ENCODE results near the gene PRKCA. TPM values are rescaled to one million over a fixed set of nuclear protein-coding genes. Genes with fewer than 3 reads are reported as not detected.

PRKCA gene
- total RNA-seq, 1 experiment from 2014 or later: 29.5 TPM

GRCh38 chr17:66446419-66446818 lies 144.0 kb downstream of the PRKCA start (continued):
- TF ChIP-seq ZNF425 (CRISPR knock-in tag; conservative IDR thresholded peaks at IDR 0.05): no peak
- no peak for TF ChIP-seq MLX (CRISPR knock-in tag; IDR thresholded peaks at IDR 0.05)
- no peak for TF ChIP-seq ZSCAN18 (CRISPR knock-in tag; IDR thresholded peaks at IDR 0.05)

- CTCF ChIA-PET: interaction anchor here (1.5 kb wide), 2 partner anchors 137 to 246 kb away, joined by 3 to 5 read pairs; no protein-coding TSS in a partner anchor
- H3K27ac Mint-ChIP-seq: no peak overlapping the region; the same call in 1 of the 2 replicates
- DNase-seq (ENCODE audit: low spot score): no peak
- H3K27me3 Mint-ChIP-seq (ENCODE audit: low read depth): no peaks in the 10 kb centered on the region
- ATAC-seq: no peak
- no peak for TF ChIP-seq GTF2I (CRISPR knock-in tag; conservative IDR thresholded peaks at IDR 0.05)
- TF ChIP-seq NR3C1 (CRISPR knock-in tag; conservative IDR thresholded peaks at IDR 0.05; ENCODE audit: low read depth): no peak
- no peak for TF ChIP-seq AFF4 (CRISPR knock-in tag; IDR thresholded peaks at IDR 0.05; ENCODE audit: borderline replicate concordance)
- TF ChIP-seq ATF6 (CRISPR knock-in tag; IDR thresholded peaks at IDR 0.05): no peak
- TF ChIP-seq MXD4 (CRISPR knock-in tag; IDR thresholded peaks at IDR 0.05; ENCODE audit: borderline replicate concordance): no peak
- TF ChIP-seq ZNF416 (CRISPR knock-in tag; IDR thresholded peaks at IDR 0.05): no peak
- TF ChIP-seq ZNF263 (CRISPR knock-in tag; IDR thresholded peaks at IDR 0.05; ENCODE audit: low read depth): no peak
- no peak for TF ChIP-seq CBFB (CRISPR knock-in tag; IDR thresholded peaks at IDR 0.05; ENCODE audit: low read depth)
- no peak for TF ChIP-seq ELF4 (CRISPR knock-in tag; IDR thresholded peaks at IDR 0.05; ENCODE audit: low read depth)
- no peak for TF ChIP-seq IRF1 (CRISPR knock-in tag; IDR thresholded peaks at IDR 0.05)
- TF ChIP-seq ZNF423 (CRISPR knock-in tag; IDR thresholded peaks at IDR 0.05): no peak
- no peak for TF ChIP-seq OVOL2 (CRISPR knock-in tag; IDR thresholded peaks at IDR 0.05; ENCODE audit: borderline replicate concordance)
- TF ChIP-seq ZSCAN18 (CRISPR knock-in tag; IDR thresholded peaks at IDR 0.05): no peak
- TF ChIP-seq KAT7 (CRISPR knock-in tag; IDR thresholded peaks at IDR 0.05; ENCODE audit: borderline replicate concordance): no peak
- no peak for TF ChIP-seq FOXP4 (CRISPR knock-in tag; IDR thresholded peaks at IDR 0.05)
- no peak for TF ChIP-seq ESRRA (CRISPR knock-in tag; IDR thresholded peaks at IDR 0.05; ENCODE audit: borderline replicate concordance)
- TF ChIP-seq EMX1 (CRISPR knock-in tag; IDR thresholded peaks at IDR 0.05): no peak
- H3K36me3 Mint-ChIP-seq: no peaks in the 10 kb centered on the region
- POLR2A ChIA-PET: no interaction called here
- peaks cover 49% of the 10 kb centered on the region for H3K4me1 Mint-ChIP-seq
- no peaks in the 10 kb centered on the region for H3K9me3 Mint-ChIP-seq
- H3K4me3 Mint-ChIP-seq: no peak overlapping the region
Measured at GRCh38 chr17:66447159-66447558, 144.7 kb downstream of the PRKCA start.

All from WTC11 (cell line).